MG63 (cell line): Measurements from ENCODE around the gene VPS13D. TPM values are rescaled to one million over a fixed set of nuclear protein-coding genes. Genes with fewer than 3 reads are reported as not detected.

Experiments
- DNase-seq: peaks from one replicate; pipeline ENCODE4 v3.0.0-alpha.2; 2020
- H3K27me3 ChIP-seq: fragments of 250-450 bp; sonication (Bioruptor Pico); 2 replicates; pipeline ENCODE4 v1.5.1; 2020; ENCODE audit warnings: mild to moderate bottlenecking, moderate library complexity
- H3K36me3 ChIP-seq: fragments of 250-450 bp; sonication (Bioruptor Pico); 2 replicates; pipeline ENCODE4 v1.5.1; 2020; ENCODE audit warnings: mild to moderate bottlenecking, moderate library complexity
- H3K4me3 ChIP-seq: fragments of 250-450 bp; sonication (Bioruptor Pico); 2 replicates; pipeline ENCODE4 v1.5.1; 2020; ENCODE audit warnings: mild to moderate bottlenecking, moderate library complexity
- H3K9me3 ChIP-seq: fragments of 250-450 bp; sonication (Bioruptor Pico); 2 replicates; pipeline ENCODE4 v1.5.1; 2020; ENCODE audit warnings: mild to moderate bottlenecking, moderate library complexity
- total RNA-seq: library from RNA; depleted of rRNA; stranded (reverse); fragments of >200 nt; shearing (Covaris generic); gene quantifications from 2 replicates; pipeline ENCODE4 v1.2.3, GENCODE V29; 2014; ENCODE audit warnings: low replicate concordance; rRNA removed

Gene VPS13D
- 12.1 and 16.2 TPM in 2 replicates for total RNA-seq

- H3K36me3 ChIP-seq, result peaks cover 7% of the 10 kb centered on the region
Observed at GRCh38 chr1:12229835-12230548, at the start of gene VPS13D. Gene VPS13D (plus strand): TSS chr1:12230030. CDS start chr1:12234267, 4,237 bp downstream.

GRCh38 chr1:12180315-12180714, 49.5 kb upstream of the VPS13D start:
- H3K9me3 ChIP-seq, result no peaks in the 10 kb centered on the region
- no peak for DNase-seq
- no peak overlapping the region for H3K4me3 ChIP-seq
- H3K36me3 ChIP-seq, result no peaks in the 10 kb centered on the region
- H3K27me3 ChIP-seq, result no peaks in the 10 kb centered on the region

More at GRCh38 chr1:12229835-12230548, at the start of gene VPS13D:
- H3K27me3 ChIP-seq, result no peaks in the 10 kb centered on the region
- peak within 1 kb of the TSS; percentile 87 for H3K4me3 ChIP-seq
- H3K9me3 ChIP-seq, result no peaks in the 10 kb centered on the region
- peak; percentile 78 for DNase-seq

- H3K27me3 ChIP-seq, result no peaks in the 10 kb centered on the region
- DNase-seq, result no peak
- no peaks in the 10 kb centered on the region for H3K9me3 ChIP-seq
- H3K36me3 ChIP-seq, result no peaks in the 10 kb centered on the region
- no peak overlapping the region for H3K4me3 ChIP-seq
Observed at GRCh38 chr1:12180903-12181302, 48.9 kb upstream of the VPS13D start.

- DNase-seq, result no peak
- Histone ChIP-seq H3K27me3 (no peaks in the 10 kb centered on the region), H3K36me3 (no peaks in the 10 kb centered on the region), H3K4me3 (no peak overlapping the region), H3K9me3 (no peaks in the 10 kb centered on the region)
Observed at GRCh38 chr1:12181568-12181967, 48.3 kb upstream of the VPS13D start.

GRCh38 chr1:12182410-12182984, 47.3 kb upstream of the VPS13D start:
- no peak for DNase-seq
- no peak overlapping the region for H3K4me3 ChIP-seq
- no peaks in the 10 kb centered on the region for H3K9me3 ChIP-seq
- no peaks in the 10 kb centered on the region for H3K27me3 ChIP-seq
- no peaks in the 10 kb centered on the region for H3K36me3 ChIP-seq

- Histone ChIP-seq H3K36me3 (no peaks in the 10 kb centered on the region), H3K27me3 (no peaks in the 10 kb centered on the region), H3K4me3 (no peak overlapping the region), H3K9me3 (no peaks in the 10 kb centered on the region)
- no peak for DNase-seq
Observed at GRCh38 chr1:12183095-12183794, 46.6 kb upstream of the VPS13D start.

- peak; percentile 81 for DNase-seq
- Histone ChIP-seq H3K36me3 (no peaks in the 10 kb centered on the region), H3K9me3 (no peaks in the 10 kb centered on the region), H3K4me3 (no peak overlapping the region), H3K27me3 (no peaks in the 10 kb centered on the region)
Observed at GRCh38 chr1:12184008-12184681, 45.7 kb upstream of the VPS13D start.

- no peak for DNase-seq
- no peaks in the 10 kb centered on the region for H3K9me3 ChIP-seq
- no peaks in the 10 kb centered on the region for H3K36me3 ChIP-seq
- no peaks in the 10 kb centered on the region for H3K27me3 ChIP-seq
- no peak overlapping the region for H3K4me3 ChIP-seq
Observed at GRCh38 chr1:12185036-12185917, 44.6 kb upstream of the VPS13D start.

GRCh38 chr1:12185918-12186678, 43.7 kb upstream of the VPS13D start:
- Histone ChIP-seq H3K27me3 (no peaks in the 10 kb centered on the region), H3K4me3 (no peak overlapping the region)
- peak; percentile 39 for DNase-seq

GRCh38 chr1:12186679-12186985, 43.2 kb upstream of the VPS13D start:
- H3K4me3 ChIP-seq, result no peak overlapping the region
- H3K27me3 ChIP-seq, result no peaks in the 10 kb centered on the region
- DNase-seq, result no peak
- no peaks in the 10 kb centered on the region for H3K9me3 ChIP-seq
- H3K36me3 ChIP-seq, result no peaks in the 10 kb centered on the region

More at GRCh38 chr1:12185918-12186678, 43.7 kb upstream of the VPS13D start:
- Histone ChIP-seq H3K36me3 (no peaks in the 10 kb centered on the region), H3K9me3 (no peaks in the 10 kb centered on the region)

GRCh38 chr1:12188115-12188514, 41.7 kb upstream of the VPS13D start:
- Histone ChIP-seq H3K36me3 (no peaks in the 10 kb centered on the region), H3K27me3 (no peaks in the 10 kb centered on the region), H3K4me3 (no peak overlapping the region), H3K9me3 (no peaks in the 10 kb centered on the region)
- no peak for DNase-seq

GRCh38 chr1:12188657-12189327, 41.0 kb upstream of the VPS13D start:
- no peak for DNase-seq
- no peak overlapping the region for H3K4me3 ChIP-seq
- no peaks in the 10 kb centered on the region for H3K27me3 ChIP-seq
- H3K9me3 ChIP-seq, result no peaks in the 10 kb centered on the region
- H3K36me3 ChIP-seq, result no peaks in the 10 kb centered on the region

GRCh38 chr1:12189328-12189682, 40.5 kb upstream of the VPS13D start:
- no peak for DNase-seq
- Histone ChIP-seq H3K4me3 (no peak overlapping the region), H3K27me3 (no peaks in the 10 kb centered on the region), H3K9me3 (no peaks in the 10 kb centered on the region), H3K36me3 (no peaks in the 10 kb centered on the region)

- Histone ChIP-seq H3K9me3 (no peaks in the 10 kb centered on the region), H3K36me3 (no peaks in the 10 kb centered on the region), H3K27me3 (no peaks in the 10 kb centered on the region), H3K4me3 (no peak overlapping the region)
- DNase-seq, result no peak
Observed at GRCh38 chr1:12191242-12192032, 38.4 kb upstream of the VPS13D start.
